K562 (cell line): Measurements from ENCODE around the gene GFI1B. TPM values are rescaled to one million over a fixed set of nuclear protein-coding genes. Genes with fewer than 3 reads are reported as not detected.

Source experiments
- BHLHE40 ChIP-seq: IDR thresholded peaks from 2 replicates; pipeline ENCODE4 v1.6.1; 2011; ENCODE audit warnings: low read length, improper control_type of control experiment
- CREB3 ChIP-seq: fragments of 450-650 bp; conservative IDR thresholded peaks from 2 replicates; pipeline ENCODE4 v1.6.1; 2016; ENCODE audit warnings: missing genetic modification characterization, low read depth, mild to moderate bottlenecking, missing compliant biosample characterization, moderate library complexity
- FOXA3 ChIP-seq, 2 experiments: fragments of 450-650 bp in 1 of 2; sonication (generic) in 1 of 2; formaldehyde crosslinking; IDR thresholded peaks in 1 of 2; conservative IDR thresholded peaks in 1 of 2; 2 replicates each; pipeline versions ENCODE4 v1.4.0 to v1.8.0; 2020 to 2022; ENCODE audit warnings: mild to moderate bottlenecking in 2 of 2, missing genetic modification reagents in 1 of 2
- GATAD2A ChIP-seq: fragments of 450-650 bp; IDR thresholded peaks from 2 replicates; pipeline ENCODE4 v1.6.1; 2017
- HDAC2 ChIP-seq: fragments of 450-650 bp; IDR thresholded peaks from 2 replicates; pipeline ENCODE4 v1.6.1; 2016; ENCODE audit warnings: mild to moderate bottlenecking
- LEF1 ChIP-seq: fragments of 450-650 bp; IDR thresholded peaks from 2 replicates; pipeline ENCODE4 v1.6.1; 2016; ENCODE audit warnings: mild to moderate bottlenecking
- MTA3 ChIP-seq: fragments of 450-650 bp; formaldehyde crosslinking; IDR thresholded peaks from 2 replicates; pipeline ENCODE4 v1.6.1; 2017; ENCODE audit warnings: mild to moderate bottlenecking, borderline replicate concordance
- NR4A1 ChIP-seq, 2 experiments: fragments of 250-450 bp in 1 of 2; fragments of 450-650 bp in 1 of 2; sonication (Bioruptor Pico) in 1 of 2; IDR thresholded peaks; 2 replicates each; pipeline versions ENCODE4 v1.4.0 to v1.6.1; 2016 to 2020; ENCODE audit warnings: mild to moderate bottlenecking in 2 of 2, missing compliant biosample characterization in 1 of 2, missing genetic modification characterization in 1 of 2, moderate library complexity in 1 of 2
- SMARCE1 ChIP-seq: fragments of 450-650 bp; IDR thresholded peaks from 2 replicates; pipeline ENCODE4 v1.7.1; 2016; ENCODE audit warnings: mild to moderate bottlenecking
- TAL1 ChIP-seq: fragments of 450-650 bp; IDR thresholded peaks from 2 replicates; pipeline ENCODE4 v1.6.1; 2016; ENCODE audit warnings: mild to moderate bottlenecking
- TFAP4 ChIP-seq: sonication (generic); formaldehyde crosslinking; IDR thresholded peaks from 2 replicates; pipeline ENCODE4 v1.8.0; 2022; ENCODE audit warnings: missing genetic modification reagents, mild to moderate bottlenecking, moderate library complexity, borderline replicate concordance
- ZBTB17 ChIP-seq: fragments of 450-650 bp; formaldehyde crosslinking; IDR thresholded peaks from 2 replicates; pipeline ENCODE4 v1.4.0; 2020; ENCODE audit warnings: mild to moderate bottlenecking
- ZMIZ1 ChIP-seq, 2 experiments: fragments of 150-350 bp in 1 of 2; IDR thresholded peaks; 2 replicates each; pipeline ENCODE4 v1.6.1; 2012 to 2016; ENCODE audit warnings: low read depth in 2 of 2, low read length in 2 of 2, mild to moderate bottlenecking in 1 of 2, moderate library complexity in 1 of 2
- ZNF655 ChIP-seq: fragments of 250-450 bp; sonication (Bioruptor Pico); IDR thresholded peaks from 2 replicates; pipeline ENCODE4 v1.5.0; 2021
- ZNF780A ChIP-seq: fragments of 250-450 bp; sonication (Bioruptor Pico); IDR thresholded peaks from 2 replicates; pipeline ENCODE4 v1.5.0; 2021; ENCODE audit warnings: mild to moderate bottlenecking
- polyA plus RNA-seq, 8 experiments: library from polyadenylated mRNA; depleted of rRNA in 4 of 8; stranded (reverse) in 5 of 8; unstranded in 3 of 8; fragments of >200 nt; fragmentation: Nextera tagmentation in 2 of 8; fragmentation: Illumina TruSeq in 1 of 8; extraction: Ambion mirVana in 2 of 8; extraction: Trizol in 1 of 8; gene quantifications; 2 replicates each; pipeline versions ENCODE4 v1.2.1 to v1.2.3, GENCODE V29; 2011 to 2014; ENCODE audit warnings: inconsistent platforms in 1 of 8, missing spikeins in 1 of 8
- total RNA-seq, 7 experiments: library from RNA; depleted of rRNA in 6 of 7; stranded (reverse); fragments of >200 nt in 6 of 7; fragmentation: Illumina TruSeq in 2 of 7; extraction: Trizol in 2 of 7; gene quantifications; 2 replicates each; pipeline versions ENCODE4 v1.2.1 to v1.2.3, GENCODE V29; 2011 to 2021; ENCODE audit warnings: low replicate concordance in 1 of 7
- TF ChIP-seq, protein P1 (sequence below): fragments of 250-450 bp; sonication (Bioruptor Pico); IDR thresholded peaks from 2 replicates; pipeline ENCODE4 v1.4.0; 2020; ENCODE audit warnings: mild to moderate bottlenecking, moderate library complexity

Gene GFI1B
- total and polyA plus RNA-seq, 9 of the 15 experiments (the other 6 are each of a cell fraction or from before 2014, with no cell fraction given) = 8.0 to 75.7 (median 34.5) TPM

DNA sequence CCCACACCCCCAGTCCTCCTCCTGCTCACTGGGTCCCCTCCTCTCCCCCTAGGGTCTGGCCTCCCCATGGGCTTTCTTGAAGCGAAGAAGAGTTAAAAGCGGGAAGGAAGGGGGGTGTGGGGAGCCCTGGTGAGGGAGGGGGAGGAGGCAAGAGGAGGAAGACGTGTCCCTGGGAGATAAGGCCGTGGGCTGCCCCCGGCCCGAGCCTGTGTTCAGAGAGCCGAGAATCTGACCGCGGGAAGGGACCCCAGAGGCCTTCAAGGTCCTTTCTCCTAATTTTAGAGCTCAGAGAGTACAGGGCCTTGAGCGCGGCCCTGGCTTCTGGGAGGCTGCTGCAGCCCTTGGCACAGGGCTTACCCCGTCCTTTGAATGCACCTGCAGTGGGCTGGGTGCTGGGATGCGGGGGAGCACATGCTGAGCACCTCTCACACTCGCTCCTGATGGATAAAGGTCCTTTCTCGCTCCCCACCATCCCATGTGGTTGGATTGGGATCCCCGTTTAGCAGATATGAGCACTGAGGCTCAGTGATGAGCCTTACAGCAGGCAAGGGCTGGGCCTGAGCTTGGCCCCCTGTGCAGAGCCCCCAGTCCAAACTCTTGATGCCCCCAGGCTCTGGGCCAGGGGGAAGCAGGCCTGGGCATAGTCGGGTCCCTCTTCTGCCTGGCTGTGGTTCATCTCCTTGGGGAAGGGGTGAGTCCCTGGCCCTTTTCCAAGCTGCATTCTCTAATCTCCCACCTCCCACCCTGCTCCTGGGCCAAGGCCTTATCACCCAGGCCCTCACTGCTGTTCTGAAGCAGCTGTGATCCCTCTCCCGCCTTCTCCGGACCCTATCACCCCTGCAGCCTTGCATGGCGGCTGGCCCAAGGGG is 5.9 kb downstream of the GFI1B start (continued):
- 0 out of 2 replicates have a peak, but pooled peaks have one; percentile 41 for TF ChIP-seq NR4A1 (CRISPR knock-in tag; IDR thresholded peaks at IDR 0.05)
- no peak for TF ChIP-seq NR4A1 (tag; IDR thresholded peaks at IDR 0.05)
- TF ChIP-seq ZNF655 (CRISPR knock-in tag) = no peak
- 0 out of 2 replicates have a peak, but pooled peaks have one; percentile 56 for TF ChIP-seq ZBTB17 (CRISPR knock-in tag)
- TF ChIP-seq CREB3 (tag) = 0 out of 2 replicates have a peak, but pooled peaks have one; percentile 22
- TF ChIP-seq MTA3 = peak; percentile 42
- TF ChIP-seq HDAC2 = peak; percentile 74; the same call in 1 of the 2 replicates
- peak; percentile 92 for TF ChIP-seq TFAP4 (CRISPR knock-in tag)
- TF ChIP-seq, protein P1, sequence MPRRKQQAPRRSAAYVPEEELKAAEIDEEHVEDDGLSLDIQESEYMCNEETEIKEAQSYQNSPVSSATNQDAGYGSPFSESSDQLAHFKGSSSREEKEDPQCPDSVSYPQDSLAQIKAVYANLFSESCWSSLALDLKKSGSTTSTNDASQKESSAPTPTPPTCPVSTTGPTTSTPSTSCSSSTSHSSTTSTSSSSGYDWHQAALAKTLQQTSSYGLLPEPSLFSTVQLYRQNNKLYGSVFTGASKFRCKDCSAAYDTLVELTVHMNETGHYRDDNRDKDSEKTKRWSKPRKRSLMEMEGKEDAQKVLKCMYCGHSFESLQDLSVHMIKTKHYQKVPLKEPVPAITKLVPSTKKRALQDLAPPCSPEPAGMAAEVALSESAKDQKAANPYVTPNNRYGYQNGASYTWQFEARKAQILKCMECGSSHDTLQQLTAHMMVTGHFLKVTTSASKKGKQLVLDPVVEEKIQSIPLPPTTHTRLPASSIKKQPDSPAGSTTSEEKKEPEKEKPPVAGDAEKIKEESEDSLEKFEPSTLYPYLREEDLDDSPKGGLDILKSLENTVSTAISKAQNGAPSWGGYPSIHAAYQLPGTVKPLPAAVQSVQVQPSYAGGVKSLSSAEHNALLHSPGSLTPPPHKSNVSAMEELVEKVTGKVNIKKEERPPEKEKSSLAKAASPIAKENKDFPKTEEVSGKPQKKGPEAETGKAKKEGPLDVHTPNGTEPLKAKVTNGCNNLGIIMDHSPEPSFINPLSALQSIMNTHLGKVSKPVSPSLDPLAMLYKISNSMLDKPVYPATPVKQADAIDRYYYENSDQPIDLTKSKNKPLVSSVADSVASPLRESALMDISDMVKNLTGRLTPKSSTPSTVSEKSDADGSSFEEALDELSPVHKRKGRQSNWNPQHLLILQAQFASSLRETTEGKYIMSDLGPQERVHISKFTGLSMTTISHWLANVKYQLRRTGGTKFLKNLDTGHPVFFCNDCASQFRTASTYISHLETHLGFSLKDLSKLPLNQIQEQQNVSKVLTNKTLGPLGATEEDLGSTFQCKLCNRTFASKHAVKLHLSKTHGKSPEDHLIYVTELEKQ = no peak
- TF ChIP-seq GATAD2A = no peak
- no peak for TF ChIP-seq FOXA3 (CRISPR knock-in tag; conservative IDR thresholded peaks at IDR 0.05 in 1 of 2, IDR thresholded peaks at IDR 0.05 in 1 of 2)
- TF ChIP-seq TAL1 = peak; percentile 92
- TF ChIP-seq SMARCE1 = peak; percentile 69
- TF ChIP-seq BHLHE40 = no peak; the same call in 1 of the 2 replicates
- TF ChIP-seq LEF1 = peak; percentile 53
- peak in 1 of 2 experiments; percentile 77; a peak in 2 of 4 replicates for TF ChIP-seq ZMIZ1 (IDR thresholded peaks at IDR 0.05; ENCODE audit: low read depth in 2 of 2, low read length in 2 of 2)
- TF ChIP-seq ZNF780A (CRISPR knock-in tag) = no peak
